H1 (cell line): Measurements from ENCODE around the gene KIN. TPM values are rescaled to one million over a fixed set of nuclear protein-coding genes. Genes with fewer than 3 reads are reported as not detected.

Source experiments
- BACH1 ChIP-seq: IDR thresholded peaks from 2 replicates; pipeline ENCODE4 v1.6.1; 2012; ENCODE audit warnings: low read length, improper control_type of control experiment
- CHD7 ChIP-seq: fragments of 300-600 bp; sonication (generic); IDR thresholded peaks from 2 replicates; pipeline ENCODE4 v1.7.1; 2012; ENCODE audit warnings: low read length, moderate library complexity, mild to moderate bottlenecking, inconsistent platforms; ENCODE audit not compliant: insufficient replicate concordance
- CREB1 ChIP-seq: IDR thresholded peaks from 2 replicates; pipeline ENCODE4 v1.6.1; 2012; ENCODE audit warnings: inconsistent platforms
- CTCF ChIP-seq, 3 experiments: IDR thresholded peaks; 1 replicate in 2 of 3; 2 replicates in 1 of 3; pipeline versions ENCODE4 v1.5.1 to v1.6.1; 2011; ENCODE audit warnings: low read length in 3 of 3, mild to moderate bottlenecking in 3 of 3, inconsistent platforms in 2 of 3, low read depth in 1 of 3, moderate library complexity in 1 of 3; ENCODE audit not compliant: insufficient read depth in 1 of 3; ENCODE audit errors: control extremely low read depth in 1 of 3
- GTF2F1 ChIP-seq: IDR thresholded peaks from 2 replicates; pipeline ENCODE4 v1.6.1; 2012; ENCODE audit warnings: low read depth, low read length, improper control_type of control experiment, borderline replicate concordance
- POLR2AphosphoS5 ChIP-seq: IDR thresholded peaks from 2 replicates; pipeline ENCODE4 v1.6.1; 2011; ENCODE audit warnings: low read depth, low read length
- RBBP5 ChIP-seq: IDR thresholded peaks from 2 replicates; pipeline ENCODE4 v1.7.1; 2012; ENCODE audit warnings: low read depth, mild to moderate bottlenecking, inconsistent platforms, low read length, moderate library complexity, borderline replicate concordance
- SIRT6 ChIP-seq: IDR thresholded peaks from one replicate; pipeline ENCODE4 v1.7.1; 2012; ENCODE audit warnings: low read length, inconsistent platforms
- TAF1 ChIP-seq: IDR thresholded peaks from 2 replicates; pipeline ENCODE4 v1.6.1; 2011; ENCODE audit warnings: mild to moderate bottlenecking, low read depth, low read length
- TCF12 ChIP-seq: IDR thresholded peaks from 2 replicates; pipeline ENCODE4 v1.6.1; 2011; ENCODE audit warnings: low read depth, mild to moderate bottlenecking, low read length
- polyA plus RNA-seq, 7 experiments: library from polyadenylated mRNA; depleted of rRNA in 3 of 7; stranded (reverse) in 5 of 7; unstranded in 2 of 7; fragments of >200 nt in 5 of 7; fragments of 200-250 nt in 2 of 7; gene quantifications; 1 replicate in 5 of 7; 2 replicates in 1 of 7; 4 replicates in 1 of 7; pipeline versions ENCODE4 v1.2.1 to v1.2.3, GENCODE V29; 2011 to 2013; ENCODE audit warnings: missing spikeins in 2 of 7, mixed read lengths in 2 of 7
- total RNA-seq: library from RNA; stranded (reverse); fragmentation: NEBNext Ultra II Directional; extraction: Animal tissue kit (Norgen Biotek cat#: 25700); gene quantifications from 2 replicates; pipeline ENCODE4 v1.2.1, GENCODE V29; 2021

The KIN gene
- total and polyA plus RNA-seq, 2 of the 8 experiments (the other 6 are each of a cell fraction or from before 2014, with no cell fraction given) = 3.7 to 16.5 TPM

GRCh38 chr10:7722927-7723529, 64.8 kb downstream of the KIN start (continued):
- TF ChIP-seq CHD7 = no peak
- no peak for TF ChIP-seq GTF2F1
- TF ChIP-seq SIRT6 = no peak
- no peak for TF ChIP-seq CTCF (IDR thresholded peaks at IDR 0.05; ENCODE audit: control extremely low read depth in 1 of 3, insufficient read depth in 1 of 3, low read depth in 1 of 3, low read length in 3 of 3)
- TF ChIP-seq POLR2AphosphoS5 = no peak
- no peak for TF ChIP-seq CREB1
- no peak for TF ChIP-seq TAF1
- no peak for TF ChIP-seq BACH1
- no peak for TF ChIP-seq TCF12
- no peak for TF ChIP-seq RBBP5
